HG03280 (cell line): Measurements from ENCODE around the gene ESPNL.
"Not testable (repeated sequence)": the region's sequence is repeated elsewhere in the genome, so short reads cannot be mapped to it uniquely, and the experiment has no call there.

ENCODE experiments used
- ATAC-seq: cut with Tn5 transposase; IDR thresholded peaks from one replicate; pipeline ENCODE4 v1.9.1; 2021; ENCODE audit warnings: mild to moderate bottlenecking, moderate library complexity; ENCODE audit not compliant: unreplicated experiment

The ESPNL gene

GRCh38 chr2:238114331-238114841 is 14.2 kb downstream of the ESPNL start:
- ATAC-seq, result no peak

- ATAC-seq, result no peak
These were observed 14.9 kb downstream of the ESPNL start for GRCh38 chr2:238114851-238115660.

GRCh38 chr2:238115709-238116108 is 15.6 kb downstream of the ESPNL start:
- ATAC-seq, result not testable (repeated sequence)

- no peak for ATAC-seq
These were observed 16.4 kb downstream of the ESPNL start for GRCh38 chr2:238116298-238117198.

GRCh38 chr2:238117199-238118154 is 17.3 kb downstream of the ESPNL start:
- ATAC-seq, result no peak

GRCh38 chr2:238119756-238120462 is 19.8 kb downstream of the ESPNL start:
- no peak for ATAC-seq

- no peak for ATAC-seq
These were observed 20.5 kb downstream of the ESPNL start for GRCh38 chr2:238120463-238121298.

GRCh38 chr2:238121511-238122286 is 21.6 kb downstream of the ESPNL start:
- ATAC-seq, result no peak

- no peak for ATAC-seq
These were observed 22.4 kb downstream of the ESPNL start for GRCh38 chr2:238122287-238123217.

- no peak for ATAC-seq
These were observed 23.3 kb downstream of the ESPNL start for GRCh38 chr2:238123218-238123971.

GRCh38 chr2:238123991-238124470 is 23.9 kb downstream of the ESPNL start:
- no peak for ATAC-seq

- no peak for ATAC-seq
These were observed 24.5 kb downstream of the ESPNL start for GRCh38 chr2:238124488-238125126.

- no peak for ATAC-seq
These were observed 25.2 kb downstream of the ESPNL start for GRCh38 chr2:238125127-238125885.

- no peak for ATAC-seq
These were observed 26.2 kb downstream of the ESPNL start for GRCh38 chr2:238126338-238126737.

- no peak for ATAC-seq
These were observed 26.6 kb downstream of the ESPNL start for GRCh38 chr2:238126775-238127164.
